Neural cell (in vitro differentiated cells): ENCODE measurements around the gene POLQ. TPM values are rescaled to one million over a fixed set of nuclear protein-coding genes. Genes with fewer than 3 reads are reported as not detected.

Source experiments
- H2AFZ ChIP-seq: fragments of 200-600, 300-800 bp; sonication (generic), shearing (Covaris generic); 2 replicates; pipeline ENCODE4 v1.6.0; 2014; ENCODE audit warnings: low read depth, mild to moderate bottlenecking, antibody characterized with exemption, low read length, moderate library complexity
- H3F3A ChIP-seq: fragments of 200-600 bp; shearing (Covaris generic); 2 replicates; pipeline ENCODE4 v1.6.1; 2016; ENCODE audit warnings: mild to moderate bottlenecking, moderate library complexity, mixed read lengths, antibody characterized with exemption, low read length; ENCODE audit not compliant: insufficient read depth, poor library complexity, severe bottlenecking
- H3K27ac ChIP-seq: fragments of 200-600, 300-800 bp; sonication (generic), shearing (Covaris generic); 2 replicates; pipeline ENCODE4 v1.5.1; 2014; ENCODE audit warnings: mild to moderate bottlenecking, low read length, moderate library complexity
- H3K27me3 ChIP-seq: fragments of 300-800, 200-600 bp; sonication (generic), shearing (Covaris generic); 2 replicates; pipeline ENCODE4 v1.6.0; 2014; ENCODE audit warnings: mild to moderate bottlenecking, low read depth, low read length, moderate library complexity; ENCODE audit not compliant: insufficient read depth
- H3K36me3 ChIP-seq: fragments of 300-800, 200-600 bp; sonication (generic), shearing (Covaris generic); 2 replicates; pipeline ENCODE4 v1.5.1; 2014; ENCODE audit warnings: mild to moderate bottlenecking, antibody characterized with exemption, low read length, moderate library complexity; ENCODE audit not compliant: insufficient read depth
- H3K4me2 ChIP-seq: fragments of 300-800, 200-600 bp; sonication (generic), shearing (Covaris generic); 2 replicates; pipeline ENCODE4 v1.6.0; 2014; ENCODE audit warnings: mild to moderate bottlenecking, low read length
- H3K4me3 ChIP-seq: fragments of 300-800, 200-600 bp; sonication (generic), shearing (Covaris generic); 2 replicates; pipeline ENCODE4 v1.5.1; 2014; ENCODE audit warnings: mild to moderate bottlenecking, low read length, moderate library complexity
- H3K79me2 ChIP-seq: fragments of 200-600 bp; shearing (Covaris generic); replicated peaks from 2 replicates; pipeline ENCODE4 v1.6.0; 2014; ENCODE audit warnings: mild to moderate bottlenecking, low read length, moderate library complexity; ENCODE audit not compliant: insufficient read depth
- H3K9ac ChIP-seq: fragments of 300-800, 200-600 bp; sonication (generic), shearing (Covaris generic); 2 replicates; pipeline ENCODE4 v1.6.1; 2016; ENCODE audit warnings: mild to moderate bottlenecking, low read length, mixed read lengths
- H3K9me2 ChIP-seq: fragments of 200-600 bp; shearing (Covaris generic); 2 replicates; pipeline ENCODE4 v1.6.1; 2016; ENCODE audit warnings: mild to moderate bottlenecking, low read length, mixed read lengths; ENCODE audit not compliant: insufficient read depth
- H3K9me3 ChIP-seq: fragments of 200-600, 300-800 bp; sonication (generic), shearing (Covaris generic); 2 replicates; pipeline ENCODE4 v1.6.1; 2016; ENCODE audit warnings: mild to moderate bottlenecking, mixed run types, low read length, moderate library complexity, mixed read lengths
- H4K20me1 ChIP-seq: fragments of 200-600 bp; shearing (Covaris generic); 2 replicates; pipeline ENCODE4 v1.6.1; 2016; ENCODE audit warnings: mild to moderate bottlenecking, mixed run types; ENCODE audit not compliant: insufficient read depth
- CTCF ChIP-seq: fragments of 450-650 bp; IDR thresholded peaks from 2 replicates; pipeline ENCODE4 v1.5.1; 2014; ENCODE audit warnings: antibody characterized with exemption, mild to moderate bottlenecking, moderate library complexity; ENCODE audit not compliant: poor library complexity, severe bottlenecking
- EP300 ChIP-seq: fragments of 450-650 bp; conservative IDR thresholded peaks from 2 replicates; pipeline ENCODE4 v1.6.1; 2014; ENCODE audit warnings: antibody characterized with exemption, mild to moderate bottlenecking, moderate library complexity; ENCODE audit not compliant: poor library complexity, severe bottlenecking
- EZH2 ChIP-seq: fragments of 200-600, 300-800 bp; shearing (Covaris generic), sonication (generic); IDR thresholded peaks from 2 replicates; pipeline ENCODE4 v1.6.1; 2014; ENCODE audit warnings: antibody characterized with exemption, low read length, borderline replicate concordance, mild to moderate bottlenecking; ENCODE audit not compliant: insufficient read depth, poor library complexity, severe bottlenecking
- MXI1 ChIP-seq: fragments of 450-650 bp; conservative IDR thresholded peaks from 2 replicates; pipeline ENCODE4 v1.6.1; 2014; ENCODE audit warnings: antibody characterized with exemption, mild to moderate bottlenecking; ENCODE audit not compliant: poor library complexity, severe bottlenecking
- POLR2AphosphoS5 ChIP-seq: IDR thresholded peaks from 2 replicates; pipeline ENCODE4 v1.6.1; 2012
- RAD21 ChIP-seq: fragments of 450-650 bp; conservative IDR thresholded peaks from 2 replicates; pipeline ENCODE4 v1.6.1; 2014; ENCODE audit warnings: antibody characterized with exemption, mild to moderate bottlenecking, moderate library complexity
- SMC3 ChIP-seq: fragments of 450-650 bp; conservative IDR thresholded peaks from 2 replicates; pipeline ENCODE4 v1.6.1; 2014; ENCODE audit warnings: antibody characterized with exemption, mild to moderate bottlenecking, moderate library complexity; ENCODE audit not compliant: poor library complexity
- TAF1 ChIP-seq: IDR thresholded peaks from 2 replicates; pipeline ENCODE4 v1.6.1; 2012; ENCODE audit warnings: low read depth
- polyA plus RNA-seq: library from polyadenylated mRNA; depleted of rRNA; stranded (reverse); fragments of >200 nt; gene quantifications from 2 replicates; pipeline ENCODE4 v1.2.3, GENCODE V29; 2014
- TF ChIP-seq, protein P1 (sequence below): IDR thresholded peaks from 2 replicates; pipeline ENCODE4 v1.6.1; 2012; ENCODE audit warnings: borderline replicate concordance

The POLQ gene
- polyA plus RNA-seq, 1 donor from 2014 or later, result 0.10 TPM

- no peaks in the 10 kb centered on the region for H4K20me1 ChIP-seq
- no peak overlapping the region for H3K27ac ChIP-seq
- H2AFZ ChIP-seq, result no peak overlapping the region
- H3K9ac ChIP-seq, result no peak overlapping the region
- H3K36me3 ChIP-seq, result no peaks in the 10 kb centered on the region
- H3K4me2 ChIP-seq, result no peak overlapping the region
- TF ChIP-seq SMC3, result no peak
- no peak for TF ChIP-seq EP300
- TF ChIP-seq, protein P1, sequence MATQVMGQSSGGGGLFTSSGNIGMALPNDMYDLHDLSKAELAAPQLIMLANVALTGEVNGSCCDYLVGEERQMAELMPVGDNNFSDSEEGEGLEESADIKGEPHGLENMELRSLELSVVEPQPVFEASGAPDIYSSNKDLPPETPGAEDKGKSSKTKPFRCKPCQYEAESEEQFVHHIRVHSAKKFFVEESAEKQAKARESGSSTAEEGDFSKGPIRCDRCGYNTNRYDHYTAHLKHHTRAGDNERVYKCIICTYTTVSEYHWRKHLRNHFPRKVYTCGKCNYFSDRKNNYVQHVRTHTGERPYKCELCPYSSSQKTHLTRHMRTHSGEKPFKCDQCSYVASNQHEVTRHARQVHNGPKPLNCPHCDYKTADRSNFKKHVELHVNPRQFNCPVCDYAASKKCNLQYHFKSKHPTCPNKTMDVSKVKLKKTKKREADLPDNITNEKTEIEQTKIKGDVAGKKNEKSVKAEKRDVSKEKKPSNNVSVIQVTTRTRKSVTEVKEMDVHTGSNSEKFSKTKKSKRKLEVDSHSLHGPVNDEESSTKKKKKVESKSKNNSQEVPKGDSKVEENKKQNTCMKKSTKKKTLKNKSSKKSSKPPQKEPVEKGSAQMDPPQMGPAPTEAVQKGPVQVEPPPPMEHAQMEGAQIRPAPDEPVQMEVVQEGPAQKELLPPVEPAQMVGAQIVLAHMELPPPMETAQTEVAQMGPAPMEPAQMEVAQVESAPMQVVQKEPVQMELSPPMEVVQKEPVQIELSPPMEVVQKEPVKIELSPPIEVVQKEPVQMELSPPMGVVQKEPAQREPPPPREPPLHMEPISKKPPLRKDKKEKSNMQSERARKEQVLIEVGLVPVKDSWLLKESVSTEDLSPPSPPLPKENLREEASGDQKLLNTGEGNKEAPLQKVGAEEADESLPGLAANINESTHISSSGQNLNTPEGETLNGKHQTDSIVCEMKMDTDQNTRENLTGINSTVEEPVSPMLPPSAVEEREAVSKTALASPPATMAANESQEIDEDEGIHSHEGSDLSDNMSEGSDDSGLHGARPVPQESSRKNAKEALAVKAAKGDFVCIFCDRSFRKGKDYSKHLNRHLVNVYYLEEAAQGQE, result no peak
- TF ChIP-seq EZH2, result no peak
- no peak for TF ChIP-seq TAF1
- TF ChIP-seq CTCF, result no peak
- TF ChIP-seq POLR2AphosphoS5, result no peak
- TF ChIP-seq MXI1, result no peak
- no peak for TF ChIP-seq RAD21
- H3F3A ChIP-seq, result no peaks in the 10 kb centered on the region
- H3K27me3 ChIP-seq, result no peaks in the 10 kb centered on the region
- H3K4me3 ChIP-seq, result no peak overlapping the region
- H3K9me2 ChIP-seq, result no peaks in the 10 kb centered on the region
- no peaks in the 10 kb centered on the region for H3K79me2 ChIP-seq
- no peaks in the 10 kb centered on the region for H3K9me3 ChIP-seq
Observed at GRCh38 chr3:121436641-121437040, 109.1 kb downstream of the POLQ start.

DNA sequence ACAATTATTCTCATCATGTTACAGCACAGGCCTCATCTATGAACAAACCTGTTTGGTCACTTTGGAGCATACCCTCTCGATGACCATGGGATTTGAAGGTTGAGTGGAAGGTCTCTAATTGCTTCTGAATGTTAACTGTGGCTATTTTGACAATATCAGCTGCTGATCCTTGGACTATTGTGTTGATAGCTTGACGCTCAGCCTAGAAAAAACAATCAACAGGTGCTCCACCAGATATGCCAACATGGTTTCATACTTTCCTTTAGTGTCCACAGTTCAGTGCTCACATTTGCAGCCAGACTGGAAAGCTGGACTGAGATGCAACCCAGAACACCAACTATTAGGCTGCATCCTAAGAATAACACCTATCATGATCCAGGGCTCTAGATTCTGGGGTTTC, 109.7 kb downstream of the POLQ start:
- Histone ChIP-seq H3K4me2 (no peak overlapping the region), H3K9me3 (no peaks in the 10 kb centered on the region), H3F3A (no peaks in the 10 kb centered on the region), H3K79me2 (no peaks in the 10 kb centered on the region), H3K27ac (no peak overlapping the region), H3K4me3 (no peak overlapping the region), H3K9me2 (no peaks in the 10 kb centered on the region), H3K27me3 (no peaks in the 10 kb centered on the region), H3K9ac (no peak overlapping the region), H4K20me1 (no peaks in the 10 kb centered on the region), H2AFZ (no peak overlapping the region), H3K36me3 (no peaks in the 10 kb centered on the region)
- TF ChIP-seq RAD21, result no peak
- TF ChIP-seq EP300, result no peak
- no peak for TF ChIP-seq EZH2
- TF ChIP-seq MXI1, result no peak
- TF ChIP-seq SMC3, result no peak
- no peak for TF ChIP-seq POLR2AphosphoS5
- TF ChIP-seq TAF1, result no peak
- TF ChIP-seq, protein P1, result no peak
- TF ChIP-seq CTCF, result no peak
